HepG2 (cell line): Measurements from ENCODE around the gene NRSN2. TPM values are rescaled to one million over a fixed set of nuclear protein-coding genes. Genes with fewer than 3 reads are reported as not detected.

Experiments used
- ADNP ChIP-seq: sonication (generic); formaldehyde crosslinking; IDR thresholded peaks from 2 replicates; pipeline ENCODE4 v1.4.0; 2020; ENCODE audit warnings: missing genetic modification reagents
- KLF12 ChIP-seq: sonication (generic); formaldehyde crosslinking; IDR thresholded peaks from 2 replicates; pipeline ENCODE4 v1.4.0; 2020; ENCODE audit warnings: missing genetic modification reagents, borderline replicate concordance
- LBX2 ChIP-seq: sonication (generic); formaldehyde crosslinking; IDR thresholded peaks from 2 replicates; pipeline ENCODE4 v1.5.0; 2020; ENCODE audit warnings: missing genetic modification reagents, mild to moderate bottlenecking, borderline replicate concordance
- PBX2 ChIP-seq: IDR thresholded peaks from 2 replicates; pipeline ENCODE4 v1.6.1; 2016; ENCODE audit warnings: control low read depth
- PTBP1 ChIP-seq: fragments of 200-400 bp; formaldehyde crosslinking; IDR thresholded peaks from 2 replicates; pipeline ENCODE4 v1.6.1; 2018; ENCODE audit warnings: low read length, low read depth; ENCODE audit not compliant: poor library complexity, severe bottlenecking
- THAP9 ChIP-seq: sonication (generic); formaldehyde crosslinking; IDR thresholded peaks from 2 replicates; pipeline ENCODE4; 2020; ENCODE audit warnings: missing genetic modification reagents, mild to moderate bottlenecking, borderline replicate concordance
- XBP1 ChIP-seq: sonication (generic); formaldehyde crosslinking; IDR thresholded peaks from 2 replicates; pipeline ENCODE4 v1.5.0; 2020; ENCODE audit warnings: missing genetic modification reagents
- ZBTB10 ChIP-seq: sonication (generic); formaldehyde crosslinking; IDR thresholded peaks from 2 replicates; pipeline ENCODE4 v1.4.0; 2020; ENCODE audit warnings: missing genetic modification reagents, borderline replicate concordance
- ZBTB4 ChIP-seq: sonication (generic); formaldehyde crosslinking; IDR thresholded peaks from 2 replicates; pipeline ENCODE4 v1.4.0; 2020; ENCODE audit warnings: missing genetic modification reagents, mild to moderate bottlenecking, borderline replicate concordance
- ZNF124 ChIP-seq: sonication (generic); formaldehyde crosslinking; IDR thresholded peaks from 2 replicates; pipeline ENCODE4 v1.4.0; 2020; ENCODE audit warnings: missing genetic modification reagents
- ZNF263 ChIP-seq: sonication (generic); formaldehyde crosslinking; IDR thresholded peaks from 2 replicates; pipeline ENCODE4 v1.4.0; 2020; ENCODE audit warnings: missing genetic modification reagents
- ZNF710 ChIP-seq: sonication (generic); formaldehyde crosslinking; IDR thresholded peaks from 2 replicates; pipeline ENCODE4 v1.5.0; 2020; ENCODE audit warnings: mild to moderate bottlenecking, missing genetic modification reagents, borderline replicate concordance
- ZSCAN9 ChIP-seq: IDR thresholded peaks from 2 replicates; pipeline ENCODE4 v1.6.1; 2016; ENCODE audit warnings: borderline replicate concordance
- polyA plus RNA-seq, 8 experiments: library from polyadenylated mRNA; depleted of rRNA in 3 of 8; stranded (reverse) in 7 of 8; unstranded in 1 of 8; fragments of >200 nt; fragmentation: Illumina TruSeq in 4 of 8; extraction: Trizol in 4 of 8; gene quantifications; 2 replicates each; pipeline versions ENCODE4 v1.2.1 to v1.2.3, GENCODE V29; 2011 to 2016; ENCODE audit warnings: low read depth in 4 of 8, missing spikeins in 1 of 8, mixed read lengths in 1 of 8; ENCODE audit not compliant: insufficient read depth in 1 of 8
- total RNA-seq, 5 experiments: library from RNA; depleted of rRNA; stranded (reverse); fragments of >200 nt; fragmentation: Illumina TruSeq; extraction: Trizol; gene quantifications; 2 replicates each; pipeline ENCODE4 v1.2.3, GENCODE V29; 2016; ENCODE audit warnings: low read depth in 1 of 5

Gene NRSN2
- total and polyA plus RNA-seq, 2 of the 13 experiments (the other 11 are each of a cell fraction or from before 2014, with no cell fraction given) = 32.3 to 49.4 TPM

GRCh38 chr20:329851-330232 lies 17.1 kb upstream of the NRSN2 start (continued):
- TF ChIP-seq PBX2 = no peak
- peak; percentile 31; the same call in 1 of the 2 replicates for TF ChIP-seq KLF12 (CRISPR knock-in tag)
- TF ChIP-seq PTBP1 = no peak
- TF ChIP-seq LBX2 (CRISPR knock-in tag) = no peak
- peak; percentile 36; the same call in 1 of the 2 replicates for TF ChIP-seq XBP1
- TF ChIP-seq ZBTB10 (CRISPR knock-in tag) = no peak
- 0 out of 2 replicates have a peak, but pooled peaks have one; percentile 21 for TF ChIP-seq THAP9 (CRISPR knock-in tag)
- peak; percentile 44; the same call in 1 of the 2 replicates for TF ChIP-seq ZNF263 (CRISPR knock-in tag)
- no peak for TF ChIP-seq ADNP (CRISPR knock-in tag)
- TF ChIP-seq ZNF124 (CRISPR knock-in tag) = 0 out of 2 replicates have a peak, but pooled peaks have one; percentile 26
- 0 out of 2 replicates have a peak, but pooled peaks have one; percentile 4 for TF ChIP-seq ZBTB4
- TF ChIP-seq ZNF710 (CRISPR knock-in tag) = 0 out of 2 replicates have a peak, but pooled peaks have one; percentile 18
- TF ChIP-seq ZSCAN9 = no peak
